OCI-LY1 (cell line): ENCODE measurements around the gene GNB1L.

Experiments used
- EZH2 ChIP-seq: fragments of 200-600 bp; sonication (generic), shearing (Covaris generic); IDR thresholded peaks from 2 replicates; pipeline ENCODE4 v1.8.0; 2017; ENCODE audit warnings: borderline replicate concordance, mixed run types, mild to moderate bottlenecking, antibody characterized with exemption, low read length, moderate library complexity, mixed read lengths
- TF ChIP-seq, protein P1 (sequence below): fragments of 200-600 bp; sonication (generic), shearing (Covaris generic); IDR thresholded peaks from 2 replicates; pipeline ENCODE4 v1.5.1; 2017; ENCODE audit warnings: mild to moderate bottlenecking, antibody characterized with exemption, low read length, moderate library complexity, mixed read lengths

GRCh38 chr22:19876941-19877625, 22.4 kb upstream of the GNB1L start:
- TF ChIP-seq, protein P1, sequence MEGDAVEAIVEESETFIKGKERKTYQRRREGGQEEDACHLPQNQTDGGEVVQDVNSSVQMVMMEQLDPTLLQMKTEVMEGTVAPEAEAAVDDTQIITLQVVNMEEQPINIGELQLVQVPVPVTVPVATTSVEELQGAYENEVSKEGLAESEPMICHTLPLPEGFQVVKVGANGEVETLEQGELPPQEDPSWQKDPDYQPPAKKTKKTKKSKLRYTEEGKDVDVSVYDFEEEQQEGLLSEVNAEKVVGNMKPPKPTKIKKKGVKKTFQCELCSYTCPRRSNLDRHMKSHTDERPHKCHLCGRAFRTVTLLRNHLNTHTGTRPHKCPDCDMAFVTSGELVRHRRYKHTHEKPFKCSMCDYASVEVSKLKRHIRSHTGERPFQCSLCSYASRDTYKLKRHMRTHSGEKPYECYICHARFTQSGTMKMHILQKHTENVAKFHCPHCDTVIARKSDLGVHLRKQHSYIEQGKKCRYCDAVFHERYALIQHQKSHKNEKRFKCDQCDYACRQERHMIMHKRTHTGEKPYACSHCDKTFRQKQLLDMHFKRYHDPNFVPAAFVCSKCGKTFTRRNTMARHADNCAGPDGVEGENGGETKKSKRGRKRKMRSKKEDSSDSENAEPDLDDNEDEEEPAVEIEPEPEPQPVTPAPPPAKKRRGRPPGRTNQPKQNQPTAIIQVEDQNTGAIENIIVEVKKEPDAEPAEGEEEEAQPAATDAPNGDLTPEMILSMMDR, result no peak
- no peak for TF ChIP-seq EZH2
